Raji (cell line): ENCODE measurements around the gene RSL1D1.
A peak's percentile ranks its signal among the peaks of the same experiment; 100 is the strongest.

ENCODE experiments used
- POLR2A ChIP-seq: IDR thresholded peaks from 2 replicates; pipeline ENCODE4 v1.6.1; 2011; ENCODE audit warnings: low read depth, low read length, control low read depth; ENCODE audit not compliant: insufficient read depth

The RSL1D1 gene

GRCh38 chr16:11851294-11852091, at the start of gene RSL1D1:
Gene RSL1D1 (minus strand): TSS chr16:11851542. CDS start chr16:11851512, 30 bp downstream.
- TF ChIP-seq POLR2A, result peak; percentile 98

- TF ChIP-seq POLR2A, result no peak
Observed at GRCh38 chr16:11901091-11901490, 49.7 kb upstream of the RSL1D1 start.

GRCh38 chr16:11896486-11897176, 45.3 kb upstream of the RSL1D1 start:
- TF ChIP-seq POLR2A, result no peak

GRCh38 chr16:11893571-11893970, 42.2 kb upstream of the RSL1D1 start:
- no peak for TF ChIP-seq POLR2A

- no peak for TF ChIP-seq POLR2A
Observed at GRCh38 chr16:11892761-11893160, 41.4 kb upstream of the RSL1D1 start.

- TF ChIP-seq POLR2A, result no peak
Observed at GRCh38 chr16:11890231-11890965, 39.1 kb upstream of the RSL1D1 start.

- TF ChIP-seq POLR2A, result no peak
Observed at GRCh38 chr16:11886881-11887280, 35.5 kb upstream of the RSL1D1 start.

- no peak for TF ChIP-seq POLR2A
Observed at GRCh38 chr16:11884035-11884434, 32.7 kb upstream of the RSL1D1 start.

GRCh38 chr16:11880007-11880406, 28.7 kb upstream of the RSL1D1 start:
- TF ChIP-seq POLR2A, result no peak

GRCh38 chr16:11877374-11877773, 26.0 kb upstream of the RSL1D1 start:
- TF ChIP-seq POLR2A, result no peak

GRCh38 chr16:11876306-11876705, 25.0 kb upstream of the RSL1D1 start:
- TF ChIP-seq POLR2A, result no peak

- no peak for TF ChIP-seq POLR2A
Observed at GRCh38 chr16:11875721-11876120, 24.4 kb upstream of the RSL1D1 start.

GRCh38 chr16:11871193-11871592, 19.9 kb upstream of the RSL1D1 start:
- no peak for TF ChIP-seq POLR2A

- TF ChIP-seq POLR2A, result no peak
Observed at GRCh38 chr16:11870399-11870798, 19.1 kb upstream of the RSL1D1 start.

GRCh38 chr16:11869353-11870228, 18.2 kb upstream of the RSL1D1 start:
- no peak for TF ChIP-seq POLR2A
